ENCODE measurements around the gene SLC39A6. TPM values are rescaled to one million over a fixed set of nuclear protein-coding genes. Genes with fewer than 3 reads are reported as not detected.
A peak's percentile ranks its signal among the peaks of the same experiment; 100 is the strongest.
"Not testable (repeated sequence)": the region's sequence is repeated elsewhere in the genome, so short reads cannot be mapped to it uniquely, and the experiment has no call there.

Gene SLC39A6
- total RNA-seq, 6 experiments from 2014 or later = 62.4 to 76.4 (median 71.1) TPM

DNA sequence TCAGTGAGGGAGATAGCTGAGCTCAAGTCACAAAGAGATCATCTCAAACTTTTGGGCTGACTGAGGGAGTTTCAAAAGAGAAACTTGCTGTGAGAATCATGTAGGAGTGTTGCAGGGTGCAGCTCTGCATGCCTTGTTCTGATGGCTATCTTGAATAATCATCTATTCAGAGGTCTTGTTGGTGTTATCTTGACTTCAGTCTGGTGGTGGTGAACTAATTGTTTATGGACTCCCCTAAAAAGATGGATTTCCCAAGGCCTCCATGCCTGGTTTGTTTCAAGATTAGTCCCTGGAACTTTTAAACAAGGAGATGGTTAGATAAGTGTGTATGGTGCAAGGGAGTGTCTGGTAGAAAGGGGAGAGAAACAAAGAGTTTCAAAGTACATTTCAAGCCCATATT, 29.8 kb downstream of the SLC39A6 start:
- Mint-ChIP-seq H3K4me1 (ENCODE audit: low read depth) (peaks cover 23% of the 10 kb centered on the region), H3K9me3 (peaks cover 21% of the 10 kb centered on the region), H3K27me3 (ENCODE audit: insufficient read depth) (no peaks in the 10 kb centered on the region), H3K4me3 (no peak overlapping the region), H3K36me3 (ENCODE audit: low read depth) (peaks cover 6% of the 10 kb centered on the region; the same call in 1 of the 2 replicates), H3K27ac (no peak overlapping the region)
- DNase-seq = no peak
- TF ChIP-seq, protein P1, sequence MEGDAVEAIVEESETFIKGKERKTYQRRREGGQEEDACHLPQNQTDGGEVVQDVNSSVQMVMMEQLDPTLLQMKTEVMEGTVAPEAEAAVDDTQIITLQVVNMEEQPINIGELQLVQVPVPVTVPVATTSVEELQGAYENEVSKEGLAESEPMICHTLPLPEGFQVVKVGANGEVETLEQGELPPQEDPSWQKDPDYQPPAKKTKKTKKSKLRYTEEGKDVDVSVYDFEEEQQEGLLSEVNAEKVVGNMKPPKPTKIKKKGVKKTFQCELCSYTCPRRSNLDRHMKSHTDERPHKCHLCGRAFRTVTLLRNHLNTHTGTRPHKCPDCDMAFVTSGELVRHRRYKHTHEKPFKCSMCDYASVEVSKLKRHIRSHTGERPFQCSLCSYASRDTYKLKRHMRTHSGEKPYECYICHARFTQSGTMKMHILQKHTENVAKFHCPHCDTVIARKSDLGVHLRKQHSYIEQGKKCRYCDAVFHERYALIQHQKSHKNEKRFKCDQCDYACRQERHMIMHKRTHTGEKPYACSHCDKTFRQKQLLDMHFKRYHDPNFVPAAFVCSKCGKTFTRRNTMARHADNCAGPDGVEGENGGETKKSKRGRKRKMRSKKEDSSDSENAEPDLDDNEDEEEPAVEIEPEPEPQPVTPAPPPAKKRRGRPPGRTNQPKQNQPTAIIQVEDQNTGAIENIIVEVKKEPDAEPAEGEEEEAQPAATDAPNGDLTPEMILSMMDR (IDR thresholded peaks at IDR 0.05) = no peak

DNA sequence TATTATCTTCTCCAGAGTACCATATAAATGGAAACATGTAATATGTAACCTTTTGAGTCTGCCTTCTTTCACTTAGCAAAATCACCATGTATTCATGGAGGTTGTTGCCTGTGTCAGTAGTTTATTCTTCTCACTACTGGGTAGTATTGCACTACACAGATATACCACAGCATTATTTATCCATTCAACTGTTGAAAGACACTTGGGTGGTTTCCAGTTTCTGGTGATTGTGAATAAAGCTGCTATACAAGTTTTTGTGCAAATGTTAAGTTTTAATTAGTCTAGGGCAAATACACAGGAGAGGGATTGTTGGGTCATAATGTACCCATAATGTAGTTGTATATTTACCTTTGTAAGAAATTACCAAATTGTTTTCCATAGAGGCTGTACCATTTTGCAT, 32.2 kb downstream of the SLC39A6 start:
- peaks cover 2% of the 10 kb centered on the region for H3K9me3 Mint-ChIP-seq
- H3K27ac Mint-ChIP-seq = no peak overlapping the region
- no peak overlapping the region for H3K4me3 Mint-ChIP-seq
- no peak for DNase-seq
- peaks cover 1% of the 10 kb centered on the region; the same call in 1 of the 2 replicates for H3K27me3 Mint-ChIP-seq (ENCODE audit: insufficient read depth)
- H3K4me1 Mint-ChIP-seq (ENCODE audit: low read depth) = peaks cover 24% of the 10 kb centered on the region
- TF ChIP-seq, protein P1 (IDR thresholded peaks at IDR 0.05) = no peak
- H3K36me3 Mint-ChIP-seq (ENCODE audit: low read depth) = no peaks in the 10 kb centered on the region

DNA sequence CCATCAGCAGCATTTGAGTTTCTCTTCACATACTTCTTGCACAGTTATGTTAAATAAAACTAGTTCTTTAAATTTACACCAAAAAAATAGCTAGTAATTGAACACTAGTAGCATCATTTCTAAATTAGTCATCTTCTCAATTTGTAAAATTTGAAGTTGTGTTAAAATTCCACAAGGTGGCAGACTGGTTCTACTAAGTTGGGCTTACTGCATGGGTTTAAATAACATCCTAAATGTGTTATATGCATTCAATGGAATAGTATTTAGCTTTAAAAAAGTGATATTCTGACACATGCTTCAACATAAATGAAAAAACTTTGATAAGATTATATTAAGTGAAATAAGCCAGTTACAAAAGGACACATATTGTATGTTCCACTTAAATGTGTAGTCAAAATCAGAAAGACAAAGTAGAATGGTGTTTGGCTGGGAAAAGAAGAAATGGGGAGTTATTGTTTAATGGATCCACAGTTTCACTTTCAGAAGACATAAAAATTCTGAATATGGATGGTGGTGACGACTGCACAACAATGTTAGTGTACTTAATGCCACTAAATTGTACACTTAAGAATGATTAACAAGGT, 33.1 kb downstream of the SLC39A6 start:
- TF ChIP-seq, protein P1 (IDR thresholded peaks at IDR 0.05) = peak; percentile 87
- peaks cover 31% of the 10 kb centered on the region for H3K4me1 Mint-ChIP-seq (ENCODE audit: low read depth)
- H3K27me3 Mint-ChIP-seq (ENCODE audit: insufficient read depth) = peaks cover 1% of the 10 kb centered on the region; the same call in 1 of the 2 replicates
- no peaks in the 10 kb centered on the region for H3K9me3 Mint-ChIP-seq
- H3K27ac Mint-ChIP-seq = no peak overlapping the region
- no peaks in the 10 kb centered on the region for H3K36me3 Mint-ChIP-seq (ENCODE audit: low read depth)
- peak; percentile 64 for DNase-seq
- no peak overlapping the region for H3K4me3 Mint-ChIP-seq

DNA sequence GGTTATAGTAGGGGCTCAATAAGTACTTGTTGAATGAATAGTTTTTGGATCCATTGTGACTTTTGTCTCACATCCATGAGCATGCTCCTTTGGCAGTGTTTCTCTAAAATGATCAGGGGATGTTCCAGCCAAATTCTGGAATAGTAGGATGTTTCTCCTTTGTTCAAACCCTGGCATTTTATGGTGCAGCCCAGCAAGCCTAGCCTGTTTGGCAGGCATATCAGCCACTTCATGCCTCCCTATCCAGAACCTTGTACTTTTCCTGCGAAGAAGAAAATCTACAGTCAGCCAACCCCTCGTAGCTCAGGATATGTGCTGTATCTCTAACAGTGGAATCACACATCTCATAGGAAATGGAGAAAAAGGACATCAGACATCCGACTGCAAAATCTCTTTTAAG, 34.7 kb downstream of the SLC39A6 start:
- no peak for DNase-seq
- Mint-ChIP-seq H3K36me3 (ENCODE audit: low read depth) (no peaks in the 10 kb centered on the region), H3K4me1 (ENCODE audit: low read depth) (peaks cover 31% of the 10 kb centered on the region), H3K27ac (no peak overlapping the region), H3K9me3 (no peaks in the 10 kb centered on the region), H3K4me3 (no peak overlapping the region), H3K27me3 (ENCODE audit: insufficient read depth) (peaks cover 1% of the 10 kb centered on the region)
- TF ChIP-seq, protein P1 (IDR thresholded peaks at IDR 0.05) = no peak

DNA sequence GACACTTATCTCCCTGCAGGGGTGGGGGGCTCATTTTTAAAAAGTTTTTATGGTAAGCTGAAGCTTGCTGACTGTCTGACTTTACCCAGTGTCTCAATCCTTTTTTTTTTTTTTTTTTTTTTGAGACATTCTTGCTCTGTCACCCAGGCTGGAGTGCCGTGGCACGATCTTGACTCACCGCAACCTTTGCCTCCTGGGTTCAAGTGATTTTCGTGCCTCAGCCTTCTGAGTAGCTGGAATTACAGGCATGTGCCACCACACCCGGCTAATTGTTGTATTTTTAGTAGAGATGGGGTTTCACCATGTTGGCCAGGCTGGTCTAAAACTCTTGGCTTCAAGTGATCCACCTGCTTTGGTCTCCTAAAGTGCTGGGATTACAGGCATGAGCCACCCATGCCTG, 37.0 kb downstream of the SLC39A6 start:
- peaks cover 33% of the 10 kb centered on the region for H3K4me1 Mint-ChIP-seq (ENCODE audit: low read depth)
- H3K36me3 Mint-ChIP-seq (ENCODE audit: low read depth); H3K27me3 Mint-ChIP-seq (ENCODE audit: insufficient read depth); H3K9me3 Mint-ChIP-seq; H3K4me3 Mint-ChIP-seq: not testable (repeated sequence)
- DNase-seq = peak; percentile 25
- peak overlapping the region; percentile 30; the same call in 1 of the 2 replicates for H3K27ac Mint-ChIP-seq

DNA sequence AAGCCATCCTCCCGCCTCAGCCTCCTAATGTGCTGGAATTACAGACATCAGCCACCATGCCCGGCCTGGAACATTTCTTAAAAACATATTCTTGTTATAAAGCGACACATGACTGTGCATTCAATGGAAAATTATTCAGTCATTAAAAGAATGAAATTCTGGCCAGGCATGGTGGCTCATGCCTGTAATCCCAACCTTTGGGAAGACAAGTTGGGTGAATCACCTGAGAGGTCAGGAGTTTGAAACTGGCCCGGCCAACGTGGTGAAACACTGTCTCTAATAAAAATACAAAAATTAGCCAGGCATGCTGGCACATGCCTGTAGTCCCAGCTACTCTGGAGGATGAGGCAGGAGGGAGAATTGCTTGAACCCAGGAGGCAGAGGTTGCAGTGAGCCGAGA, 40.1 kb downstream of the SLC39A6 start:
- Mint-ChIP-seq H3K4me3 (no peak overlapping the region), H3K27me3 (ENCODE audit: insufficient read depth) (peaks cover 1% of the 10 kb centered on the region), H3K4me1 (ENCODE audit: low read depth) (peaks cover 27% of the 10 kb centered on the region), H3K9me3 (0 out of 2 replicates have a peak, but pooled peaks cover under 1% of the 10 kb centered on the region), H3K36me3 (ENCODE audit: low read depth) (peaks cover 9% of the 10 kb centered on the region), H3K27ac (peak overlapping the region; percentile 47; the same call in 1 of the 2 replicates)
- DNase-seq = no peak
- TF ChIP-seq, protein P1 (IDR thresholded peaks at IDR 0.05) = no peak

All from HFFc6 (cell line).